Stimulated activated CD4-positive, alpha-beta T cell treated with anti-CD3 and anti-CD28 coated beads, Interleukin-15, amount 100 ng/mL, for 48 hours (primary cell): ENCODE measurements around the gene DYNC2I2.
"Not testable (repeated sequence)": the region's sequence is repeated elsewhere in the genome, so short reads cannot be mapped to it uniquely, and the experiment has no call there.

Source experiments
- DNase-seq, 2 donors: peaks; one replicate each; pipeline ENCODE4 v3.0.0-alpha.2; 2020; ENCODE audit warnings: low read depth in 2 of 2

Gene DYNC2I2

GRCh38 chr9:128615571-128615970 lies 41.1 kb downstream of the DYNC2I2 start:
- DNase-seq: no peak

- no peak for DNase-seq
These were observed 41.9 kb downstream of the DYNC2I2 start for GRCh38 chr9:128614728-128615127.

- no peak for DNase-seq
These were observed 44.9 kb downstream of the DYNC2I2 start for GRCh38 chr9:128611600-128612394.

GRCh38 chr9:128610897-128611296 lies 45.8 kb downstream of the DYNC2I2 start:
- no peak for DNase-seq

- no peak for DNase-seq
These were observed 48.9 kb downstream of the DYNC2I2 start for GRCh38 chr9:128607642-128608350.

- DNase-seq: no peak
These were observed 53.0 kb downstream of the DYNC2I2 start for GRCh38 chr9:128603697-128604096.

- no peak for DNase-seq
These were observed 56.5 kb downstream of the DYNC2I2 start for GRCh38 chr9:128600099-128600498.

- DNase-seq: no peak
These were observed 61.2 kb downstream of the DYNC2I2 start for GRCh38 chr9:128595471-128595870.

GRCh38 chr9:128593856-128594255 lies 62.8 kb downstream of the DYNC2I2 start:
- DNase-seq: no peak

GRCh38 chr9:128593039-128593438 lies 63.6 kb downstream of the DYNC2I2 start:
- no peak for DNase-seq

GRCh38 chr9:128588581-128589233 lies 67.9 kb downstream of the DYNC2I2 start:
- DNase-seq: no peak

GRCh38 chr9:128587453-128587852 lies 69.2 kb downstream of the DYNC2I2 start:
- peak; percentile 32 to 38 for DNase-seq

- not testable (repeated sequence) for DNase-seq
These were observed 69.7 kb downstream of the DYNC2I2 start for GRCh38 chr9:128586934-128587333.

GRCh38 chr9:128585155-128585554 lies 71.5 kb downstream of the DYNC2I2 start:
- DNase-seq: not testable (repeated sequence)
